ENCODE results near the gene PRKCI.

DNA sequence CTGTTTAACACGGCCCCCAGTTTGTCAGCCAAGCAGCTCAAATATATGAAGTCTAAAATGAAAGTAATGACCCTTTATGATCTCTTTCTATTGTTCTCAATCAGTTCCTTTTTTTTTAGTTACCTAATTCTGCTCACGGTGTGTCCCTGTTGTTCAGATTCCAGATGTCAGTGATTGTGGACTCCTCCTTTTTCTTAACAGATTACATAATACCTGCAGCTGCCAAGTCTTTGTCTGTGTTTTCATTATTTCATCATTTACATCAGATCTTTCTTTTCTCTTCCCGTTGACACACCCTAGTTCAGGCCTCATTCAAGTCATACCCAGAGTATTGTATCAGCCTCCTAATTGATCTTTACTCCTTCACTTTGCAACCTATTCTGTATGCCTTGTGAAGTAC, 79.2 kb downstream of the PRKCI start:
- TF ChIP-seq, protein P1, sequence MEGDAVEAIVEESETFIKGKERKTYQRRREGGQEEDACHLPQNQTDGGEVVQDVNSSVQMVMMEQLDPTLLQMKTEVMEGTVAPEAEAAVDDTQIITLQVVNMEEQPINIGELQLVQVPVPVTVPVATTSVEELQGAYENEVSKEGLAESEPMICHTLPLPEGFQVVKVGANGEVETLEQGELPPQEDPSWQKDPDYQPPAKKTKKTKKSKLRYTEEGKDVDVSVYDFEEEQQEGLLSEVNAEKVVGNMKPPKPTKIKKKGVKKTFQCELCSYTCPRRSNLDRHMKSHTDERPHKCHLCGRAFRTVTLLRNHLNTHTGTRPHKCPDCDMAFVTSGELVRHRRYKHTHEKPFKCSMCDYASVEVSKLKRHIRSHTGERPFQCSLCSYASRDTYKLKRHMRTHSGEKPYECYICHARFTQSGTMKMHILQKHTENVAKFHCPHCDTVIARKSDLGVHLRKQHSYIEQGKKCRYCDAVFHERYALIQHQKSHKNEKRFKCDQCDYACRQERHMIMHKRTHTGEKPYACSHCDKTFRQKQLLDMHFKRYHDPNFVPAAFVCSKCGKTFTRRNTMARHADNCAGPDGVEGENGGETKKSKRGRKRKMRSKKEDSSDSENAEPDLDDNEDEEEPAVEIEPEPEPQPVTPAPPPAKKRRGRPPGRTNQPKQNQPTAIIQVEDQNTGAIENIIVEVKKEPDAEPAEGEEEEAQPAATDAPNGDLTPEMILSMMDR (IDR thresholded peaks at IDR 0.05) = no peak
- no peak for TF ChIP-seq EZH2 (IDR thresholded peaks at IDR 0.05; ENCODE audit: borderline replicate concordance, insufficient read depth, low read depth, low read length, poor library complexity, severe bottlenecking)
